HG03066 (cell line): ENCODE data around the gene APAF1.

Source experiments
- ATAC-seq: cut with Tn5 transposase; IDR thresholded peaks from one replicate; pipeline ENCODE4 v1.9.1; 2021; ENCODE audit warnings: low read depth; ENCODE audit not compliant: unreplicated experiment

APAF1 gene

DNA sequence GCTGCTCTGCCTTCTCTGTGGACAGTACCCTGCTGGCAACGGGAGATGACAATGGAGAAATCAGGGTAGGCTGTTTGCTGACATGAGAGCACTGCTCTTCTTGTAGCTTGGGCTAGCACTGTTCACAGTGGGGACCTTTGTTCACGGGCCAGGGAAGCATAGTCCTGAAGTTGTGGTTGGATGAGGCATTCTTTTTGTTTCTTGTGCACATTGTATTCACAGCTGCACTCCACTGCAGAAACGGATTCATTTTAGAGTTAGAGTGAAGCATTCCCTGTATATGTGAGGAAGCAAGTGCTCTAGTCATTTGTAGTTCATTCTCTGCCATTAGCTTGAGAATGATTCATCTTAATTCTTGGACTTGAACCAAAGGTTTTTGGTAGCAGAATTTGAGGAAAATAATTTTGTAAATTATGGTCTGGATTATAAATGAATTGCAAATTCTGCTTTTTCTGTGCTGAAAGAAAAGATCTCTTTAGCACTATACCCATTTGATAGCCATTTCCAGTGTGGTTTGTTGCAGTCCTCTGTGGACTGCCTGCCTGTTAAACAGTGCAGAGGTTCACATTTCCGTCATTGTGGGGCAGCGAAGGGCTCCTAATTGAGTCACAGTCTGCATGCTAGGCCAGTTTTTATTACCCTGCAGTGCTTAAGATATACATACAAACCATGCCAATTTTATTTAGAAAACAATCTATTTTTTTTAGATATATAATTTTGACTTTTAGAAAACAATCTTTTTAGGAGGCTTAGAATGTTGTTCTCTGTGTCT, 80.6 kb downstream of the APAF1 start:
- peak; percentile 80 for ATAC-seq

DNA sequence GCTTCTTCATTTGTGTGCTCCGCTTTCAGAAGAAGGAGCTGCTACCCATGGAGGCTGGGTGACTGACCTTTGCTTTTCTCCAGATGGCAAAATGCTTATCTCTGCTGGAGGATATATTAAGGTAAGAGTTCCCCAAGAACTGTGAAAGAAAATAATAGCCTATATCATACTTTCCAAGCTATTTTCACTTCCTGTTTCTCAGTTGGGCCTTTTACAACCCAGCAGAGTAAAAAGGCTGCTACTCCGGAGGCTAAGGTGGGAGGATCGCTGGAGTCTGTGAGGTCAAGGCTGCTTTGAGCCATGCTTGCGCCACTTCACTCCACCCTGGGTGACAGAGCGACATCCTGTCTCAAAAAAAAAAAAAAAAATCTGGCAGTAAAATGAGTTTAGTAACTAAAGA, 82.1 kb downstream of the APAF1 start:
- no peak for ATAC-seq

DNA sequence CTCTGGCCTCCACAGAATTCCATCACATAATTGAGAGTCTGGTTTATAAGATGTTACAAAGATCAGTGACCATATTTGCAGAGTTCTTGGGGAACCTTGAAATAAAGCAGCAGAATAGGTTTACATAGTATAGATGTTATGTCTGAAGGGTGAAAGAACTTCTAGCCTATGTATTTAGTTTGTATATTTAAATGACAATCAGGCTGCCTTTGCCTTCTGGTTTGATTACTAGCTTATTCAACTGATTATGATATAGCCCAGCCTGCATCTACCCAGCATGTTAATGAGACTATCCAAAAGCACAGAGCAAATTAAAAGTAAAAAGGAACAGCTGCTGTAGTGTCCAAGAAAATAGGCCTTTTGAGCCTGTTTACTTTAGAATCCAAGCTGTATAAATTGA, 85.3 kb downstream of the APAF1 start:
- no peak for ATAC-seq

DNA sequence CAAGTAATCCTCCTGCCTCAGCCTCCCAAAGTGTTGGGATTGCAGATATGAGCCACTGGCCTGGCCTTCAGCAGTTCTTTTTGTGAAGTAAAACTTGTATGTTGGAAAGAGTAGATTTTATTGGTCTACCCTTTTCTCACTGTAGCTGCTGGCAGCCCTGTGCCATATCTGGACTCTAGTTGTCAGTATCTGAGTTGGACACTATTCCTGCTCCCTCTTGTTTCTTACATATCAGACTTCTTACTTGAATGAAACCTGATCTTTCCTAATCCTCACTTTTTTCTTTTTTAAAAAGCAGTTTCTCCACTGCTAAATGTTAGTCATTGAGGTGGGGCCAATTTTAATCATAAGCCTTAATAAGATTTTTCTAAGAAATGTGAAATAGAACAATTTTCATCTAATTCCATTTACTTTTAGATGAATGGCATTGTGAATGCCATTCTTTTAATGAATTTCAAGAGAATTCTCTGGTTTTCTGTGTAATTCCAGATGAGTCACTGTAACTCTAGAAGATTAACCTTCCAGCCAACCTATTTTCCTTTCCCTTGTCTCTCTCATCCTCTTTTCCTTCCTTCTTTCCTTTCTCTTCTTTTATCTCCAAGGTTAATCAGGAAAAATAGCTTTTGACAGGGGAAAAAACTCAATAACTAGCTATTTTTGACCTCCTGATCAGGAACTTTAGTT, 88.7 kb downstream of the APAF1 start:
- ATAC-seq = no peak

DNA sequence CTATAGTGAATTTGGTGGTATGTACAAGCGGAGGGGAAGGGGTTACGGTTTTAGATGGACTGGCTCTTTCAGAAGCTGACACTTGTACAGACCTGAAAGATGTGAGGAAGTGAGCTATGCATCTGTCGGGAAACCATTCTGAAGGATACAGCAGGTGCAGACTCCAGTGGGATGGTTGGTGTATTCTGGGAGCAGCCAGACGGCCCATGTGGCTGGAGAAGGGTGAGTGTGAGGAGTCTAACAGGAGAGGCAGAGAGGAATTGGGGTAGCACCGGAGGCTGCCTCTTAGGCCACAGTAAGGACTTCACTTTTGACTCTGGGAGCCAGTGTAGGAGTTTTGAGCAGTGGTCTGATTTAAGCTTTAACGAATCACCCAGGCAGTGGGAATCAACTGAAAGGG, 90.7 kb downstream of the APAF1 start:
- ATAC-seq = no peak

DNA sequence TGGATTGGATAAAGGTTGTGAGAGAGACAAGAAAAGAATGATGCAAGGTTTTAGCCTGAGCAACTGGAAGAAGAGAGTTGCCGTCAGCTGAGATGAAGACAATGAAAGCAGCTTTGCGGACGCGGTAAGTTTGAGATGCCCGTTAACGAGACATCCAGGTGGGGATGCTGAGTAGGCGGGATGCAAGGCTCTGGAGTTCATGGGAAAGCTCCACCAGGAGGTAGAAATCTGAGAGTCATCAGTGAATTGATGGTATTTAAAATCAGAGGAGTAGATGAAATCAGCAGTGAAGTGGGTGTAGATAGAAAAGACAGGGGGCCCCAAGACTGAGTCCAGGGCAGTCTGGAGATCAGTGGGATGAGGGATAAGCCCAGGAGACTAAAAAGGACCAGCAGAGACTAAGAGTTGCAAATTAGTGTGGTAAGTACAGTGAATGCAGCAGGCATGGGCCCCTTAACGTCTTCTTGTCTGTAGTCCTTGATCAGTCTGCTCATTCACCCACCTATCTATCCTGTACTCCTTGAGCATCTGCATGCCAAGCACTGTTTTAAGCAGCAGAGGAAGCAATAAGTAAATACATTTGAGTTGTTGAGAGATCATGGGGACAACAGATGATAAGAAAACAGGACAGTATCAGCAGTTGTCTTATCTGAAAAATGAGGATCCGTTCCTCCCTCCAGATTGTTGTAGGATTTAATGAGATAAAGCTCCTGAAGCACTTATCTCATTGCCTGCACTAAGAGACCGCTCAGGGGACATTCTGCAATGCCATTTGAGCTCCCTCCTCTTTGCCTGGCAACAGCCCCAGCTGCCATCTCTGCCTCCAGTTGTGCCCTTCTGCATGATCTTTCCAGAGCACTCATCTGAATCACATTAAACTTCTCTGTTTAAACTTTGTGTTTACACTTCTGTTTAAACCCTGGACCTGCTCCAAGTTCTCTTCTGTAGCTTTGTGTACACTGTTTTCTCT, 91.5 kb downstream of the APAF1 start:
- ATAC-seq = no peak

DNA sequence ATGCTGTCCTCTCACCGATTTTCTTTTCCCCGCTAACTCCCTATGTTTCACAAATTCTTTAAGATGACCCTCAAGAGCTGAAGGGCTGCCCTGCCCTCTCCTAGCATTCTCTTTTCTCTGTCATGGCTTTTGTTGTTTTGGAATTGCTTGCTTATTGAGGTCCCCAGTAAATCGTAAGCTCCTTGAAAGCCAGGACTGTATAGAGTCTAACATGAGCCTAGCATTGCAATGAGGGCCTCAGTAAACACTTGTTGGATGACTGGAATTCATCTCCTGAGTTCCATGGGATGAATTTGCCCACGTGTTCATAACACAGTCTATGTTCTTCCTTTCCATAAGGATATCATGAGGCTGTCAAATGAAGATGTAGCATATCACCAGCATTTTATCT, 92.2 kb downstream of the APAF1 start:
- no peak for ATAC-seq

DNA sequence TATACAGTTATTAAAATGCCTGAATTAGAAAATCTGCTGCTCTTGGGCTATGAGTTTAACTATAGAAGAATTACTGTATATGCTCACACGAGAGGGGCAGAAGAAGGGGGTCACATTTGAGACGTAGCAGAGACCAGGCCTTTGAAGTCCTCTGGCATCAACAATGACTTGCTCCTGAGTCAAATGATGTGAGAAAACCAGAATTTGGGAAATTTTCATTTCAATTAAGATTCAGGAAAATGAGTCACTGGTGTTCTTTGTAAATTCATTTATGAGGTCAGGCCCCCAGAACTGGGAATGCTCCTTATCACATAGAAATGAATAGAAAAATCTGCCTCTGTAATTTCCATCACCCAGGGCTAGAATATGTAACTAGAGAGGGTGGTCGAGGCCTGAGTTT, 92.9 kb downstream of the APAF1 start:
- no peak for ATAC-seq

DNA sequence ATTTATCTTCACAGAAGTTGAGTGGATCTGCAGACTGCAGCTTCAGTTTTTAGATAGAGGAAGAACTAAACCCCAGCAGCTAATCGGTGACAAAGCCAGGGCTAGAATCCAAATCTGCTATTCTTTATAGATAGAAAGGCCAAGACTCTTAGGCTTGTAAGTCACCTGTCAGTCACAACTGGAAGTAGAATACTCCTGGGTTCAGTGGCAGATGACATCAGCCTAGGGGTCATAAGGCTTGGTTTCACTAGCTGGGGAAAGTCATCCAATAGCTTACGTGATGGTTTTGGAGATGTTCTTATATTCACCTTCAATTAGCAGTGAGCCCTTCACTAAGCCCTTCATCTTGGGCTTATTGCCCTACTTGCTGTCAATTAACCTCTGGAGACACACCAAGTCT, 93.4 kb downstream of the APAF1 start:
- ATAC-seq = no peak

DNA sequence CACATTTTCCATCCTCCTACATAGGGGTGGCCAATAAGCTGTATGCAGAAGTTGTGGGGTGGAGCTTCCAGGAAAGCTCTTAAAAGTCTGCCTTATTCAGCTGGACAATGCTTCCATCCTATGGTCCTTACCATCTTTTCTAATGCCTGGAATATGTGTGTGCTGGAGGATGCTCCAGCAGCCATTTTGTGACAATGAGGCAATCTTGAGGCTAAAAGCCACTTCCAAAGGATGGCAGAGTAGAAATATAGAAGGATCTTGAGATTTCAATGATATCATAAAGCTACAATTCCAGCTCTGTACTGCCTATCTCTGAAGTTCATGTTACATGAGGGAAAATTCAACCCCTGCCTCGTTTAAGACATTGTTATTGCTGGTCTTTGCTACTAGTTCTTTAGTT, 95.7 kb downstream of the APAF1 start:
- no peak for ATAC-seq

DNA sequence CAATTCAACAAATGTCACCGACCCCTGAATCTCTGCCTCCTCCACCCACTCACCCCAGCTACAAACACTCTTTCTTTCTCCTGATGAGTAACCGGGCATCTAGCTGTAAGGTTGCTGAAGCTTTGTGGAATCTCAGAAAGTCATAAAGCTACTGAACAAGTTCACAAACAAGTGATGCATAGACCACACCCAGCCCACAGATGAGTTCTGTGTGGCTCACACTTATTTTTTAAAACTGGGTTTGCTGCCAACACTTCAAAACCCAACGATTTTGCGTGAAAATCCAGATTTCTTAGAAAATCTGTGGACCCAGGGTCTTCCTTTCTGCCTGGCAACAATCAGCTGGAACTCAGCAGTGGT, 96.1 kb downstream of the APAF1 start:
- no peak for ATAC-seq

DNA sequence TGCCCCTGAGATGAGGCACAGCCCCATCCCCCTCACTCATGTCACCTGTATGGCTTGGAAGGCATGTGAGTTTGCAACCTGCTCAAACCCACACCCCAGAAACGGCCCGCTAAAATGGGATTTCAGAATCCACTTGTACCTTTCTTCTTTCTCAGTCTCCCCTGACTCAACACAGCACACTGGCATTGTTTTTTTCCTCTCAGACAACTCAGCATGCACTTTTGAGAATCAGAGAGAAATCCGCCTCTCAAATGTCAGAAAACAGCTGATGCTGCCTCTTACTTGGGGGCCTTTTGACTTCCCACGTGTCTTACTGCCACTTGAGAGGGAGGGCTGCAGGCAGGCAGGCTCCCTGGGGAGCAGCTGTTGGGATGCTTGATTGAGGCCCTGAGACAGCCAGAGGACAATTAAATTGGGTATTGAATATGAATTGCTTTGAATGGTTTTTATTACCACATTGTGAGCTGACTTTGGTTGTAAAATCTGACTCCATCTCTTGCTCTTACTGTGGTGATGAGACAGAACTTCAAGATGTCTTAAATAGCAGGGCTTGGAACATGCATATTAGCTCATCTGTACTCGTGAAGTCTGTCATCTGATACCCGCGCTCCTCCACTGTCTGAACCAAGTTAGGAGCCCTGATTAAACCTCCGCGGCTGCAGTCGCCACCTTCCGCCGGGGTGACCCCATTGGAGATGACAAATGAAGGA, 96.6 kb downstream of the APAF1 start:
- ATAC-seq = no peak

DNA sequence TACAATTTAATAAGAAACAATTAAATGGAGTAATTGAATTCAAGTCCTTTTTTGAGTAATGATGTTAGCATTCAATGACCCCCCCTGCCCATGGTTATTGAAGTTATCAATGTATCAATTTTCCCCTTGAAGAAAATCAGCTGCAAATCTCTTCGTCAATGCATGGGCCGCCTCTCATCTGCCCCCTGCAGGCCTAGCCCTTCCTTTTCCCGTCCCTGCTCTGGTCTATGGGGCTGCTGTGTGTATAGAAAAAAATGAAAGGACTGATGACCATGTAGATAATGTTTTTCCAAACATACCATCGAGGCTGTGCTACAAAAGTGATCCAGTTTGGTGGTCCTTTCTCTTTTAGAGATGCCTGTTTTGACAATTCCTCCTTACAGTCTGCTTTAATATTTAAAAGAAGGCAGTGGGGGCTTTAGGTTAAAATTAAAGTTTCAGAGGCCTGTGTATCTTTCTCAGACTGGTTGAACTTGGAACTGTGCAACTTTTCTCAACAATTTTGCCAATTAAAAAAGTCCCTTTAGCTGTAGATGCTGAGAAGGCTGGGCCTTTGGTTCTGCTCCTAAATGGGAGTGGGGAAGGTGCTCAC, 98.4 kb downstream of the APAF1 start:
- peak; percentile 59 for ATAC-seq

DNA sequence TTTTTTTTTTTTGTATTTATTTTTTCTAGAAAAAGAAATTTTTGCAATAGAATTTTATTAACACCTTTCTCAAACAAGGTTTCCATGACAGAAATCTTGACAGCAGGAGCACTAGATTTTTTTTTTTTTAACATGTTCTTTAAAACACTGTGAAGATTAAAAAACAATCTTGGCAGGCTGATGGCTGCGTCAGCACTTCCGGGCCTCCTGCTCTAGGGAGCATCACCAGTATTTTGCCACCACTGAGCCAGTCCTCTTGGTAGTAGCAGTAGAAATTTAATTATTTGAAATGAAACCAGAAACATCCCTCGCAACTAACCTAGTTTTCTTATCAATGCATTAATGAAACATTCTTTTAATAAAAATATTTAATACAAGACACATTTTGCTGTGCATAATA, 99.6 kb downstream of the APAF1 start:
- ATAC-seq = no peak

DNA sequence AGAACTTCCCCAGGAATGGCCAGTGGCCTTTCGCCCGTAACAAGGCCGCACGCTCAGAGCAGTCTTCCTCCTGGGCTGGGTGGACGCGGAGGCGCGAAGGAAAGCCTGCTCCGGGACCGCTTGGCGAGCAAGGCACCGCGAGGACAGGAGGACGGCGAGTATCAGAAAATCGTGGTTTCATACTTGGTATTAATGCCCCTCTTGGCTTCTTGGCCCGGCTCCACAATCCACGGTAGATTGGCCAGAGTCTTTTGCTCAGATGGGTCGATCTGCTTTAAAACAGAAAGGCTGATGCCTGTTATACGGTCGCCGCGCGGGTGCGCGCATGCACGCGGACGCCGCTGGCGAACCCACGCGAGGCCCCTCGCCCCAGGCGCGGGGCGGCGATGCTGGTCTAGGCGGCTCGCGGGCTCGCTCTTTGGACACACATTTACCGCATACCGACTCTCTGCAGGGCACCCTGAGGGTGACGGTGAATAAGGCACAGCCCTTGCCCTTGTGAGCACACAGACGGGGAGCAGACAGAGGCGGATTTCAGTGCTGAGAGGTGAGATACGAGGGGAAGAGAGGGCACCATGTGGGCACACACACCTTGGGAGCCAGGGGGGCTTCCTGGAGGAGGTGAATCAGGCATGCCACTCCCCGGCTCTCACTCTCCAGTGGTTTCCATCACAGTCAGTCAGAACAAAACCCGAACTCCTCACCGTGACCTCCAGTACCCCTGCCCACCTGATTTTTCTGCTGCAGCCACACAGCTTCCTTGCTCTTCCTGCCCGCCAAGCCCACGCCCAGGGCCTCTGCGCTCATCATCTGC, 100.7 kb downstream of the APAF1 start:
- ATAC-seq = peak; percentile 56

DNA sequence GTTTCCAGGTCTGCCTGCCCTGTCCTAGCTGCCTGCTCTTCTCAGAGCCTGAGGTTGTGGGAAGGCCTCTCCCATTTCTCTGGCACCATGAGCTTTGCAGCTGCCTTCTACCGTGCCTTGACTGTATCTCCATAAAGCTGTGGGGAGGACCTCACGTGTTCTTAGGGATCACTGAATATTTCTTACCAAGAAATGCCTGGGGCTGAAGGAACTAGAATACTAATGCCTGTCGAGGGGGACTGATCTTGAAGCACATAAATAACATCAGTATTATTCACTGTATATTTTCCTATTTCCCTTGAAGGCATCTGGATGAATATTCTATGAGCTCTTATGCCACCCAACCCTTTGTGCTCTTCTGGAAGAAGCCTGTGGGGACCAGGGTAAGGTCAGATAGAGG, 103.4 kb downstream of the APAF1 start:
- no peak for ATAC-seq

DNA sequence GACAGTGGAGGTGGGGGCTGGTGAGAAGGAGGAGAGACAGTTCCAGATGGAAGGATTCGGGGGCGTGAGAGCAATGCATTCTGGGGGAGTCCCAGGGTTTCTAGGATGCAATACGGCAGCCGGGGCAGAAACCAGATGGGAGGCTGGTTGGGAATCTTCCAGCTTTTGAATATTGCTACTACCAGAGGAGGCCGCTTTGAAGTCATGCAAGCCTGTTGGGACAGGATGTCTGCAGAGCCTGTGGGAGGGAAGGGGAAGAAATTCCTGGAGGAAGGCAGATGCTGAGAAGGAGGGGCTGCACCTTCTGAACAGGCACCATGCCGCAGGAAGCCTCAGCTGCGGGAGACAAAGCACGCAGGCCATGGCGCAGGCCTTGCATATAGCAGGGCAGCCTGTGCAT, 105.4 kb downstream of the APAF1 start:
- ATAC-seq = no peak

DNA sequence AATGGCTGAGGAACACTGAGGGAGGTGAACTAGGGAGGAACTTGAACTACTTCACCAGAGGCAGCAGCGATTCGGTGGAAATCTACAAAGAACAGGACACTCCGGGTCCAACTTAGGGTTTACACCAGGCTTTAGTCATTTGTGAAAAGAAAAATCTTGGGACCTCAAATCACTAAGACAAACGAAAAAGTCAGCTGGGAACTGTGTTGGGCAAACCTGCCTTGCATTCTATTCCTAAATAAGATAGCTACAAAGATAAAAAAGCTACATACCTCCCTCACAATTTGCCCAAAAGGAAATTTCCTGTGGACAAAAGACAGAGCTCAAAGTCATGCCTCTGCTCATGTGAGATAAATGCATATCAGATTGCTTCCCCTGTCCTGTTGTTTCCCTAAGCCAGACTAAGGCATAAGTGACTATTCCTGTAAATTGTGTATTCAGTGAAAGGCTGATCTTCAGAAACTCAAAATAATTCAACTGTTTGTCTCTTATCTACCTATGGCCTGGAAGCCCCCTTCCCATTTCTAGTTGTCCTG, 106.6 kb downstream of the APAF1 start:
- ATAC-seq = no peak

DNA sequence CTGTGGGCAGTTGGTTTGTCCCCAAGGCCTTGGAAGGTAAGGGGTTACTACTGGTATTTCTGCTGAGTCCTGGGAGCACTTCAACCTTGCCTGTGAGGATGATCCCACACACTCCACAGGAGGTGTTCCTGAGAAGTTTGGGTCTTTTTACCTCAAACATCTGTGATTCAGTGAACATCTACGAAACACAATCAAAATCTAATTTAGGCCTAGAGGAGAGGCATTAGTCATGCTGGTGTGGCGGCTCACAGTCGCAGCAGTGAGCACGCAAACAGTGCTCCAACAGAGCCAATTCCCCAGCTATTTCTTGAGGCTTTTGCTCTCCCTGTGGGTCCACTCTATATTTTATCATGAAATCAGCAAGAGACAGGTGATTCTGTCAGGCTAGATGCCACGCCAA, 107.6 kb downstream of the APAF1 start:
- ATAC-seq = no peak
